IPS-18a (cell line): ENCODE data around the gene HLA-DPA1.

Experiments
- H3K27ac ChIP-seq: one replicate; pipeline ENCODE4 v1.5.1; 2013; ENCODE audit warnings: low read length
- H3K27me3 ChIP-seq: one replicate; pipeline ENCODE4 v1.6.1; 2013; ENCODE audit warnings: mild to moderate bottlenecking, low read length; ENCODE audit not compliant: control insufficient read depth, insufficient read depth
- H3K36me3 ChIP-seq: one replicate; pipeline ENCODE4 v1.6.1; 2013; ENCODE audit warnings: low read depth, low read length; ENCODE audit not compliant: control insufficient read depth
- H3K4me1 ChIP-seq: one replicate; pipeline ENCODE4 v1.6.1; 2013; ENCODE audit warnings: low read depth, low read length; ENCODE audit not compliant: control insufficient read depth
- H3K4me3 ChIP-seq: one replicate; pipeline ENCODE4 v1.5.1; 2013; ENCODE audit warnings: low read length
- H3K9ac ChIP-seq: one replicate; pipeline ENCODE4 v1.6.1; 2013; ENCODE audit warnings: mild to moderate bottlenecking, low read length, moderate library complexity
- H3K9me3 ChIP-seq: one replicate; pipeline ENCODE4 v1.6.1; 2013; ENCODE audit warnings: low read depth, low read length; ENCODE audit not compliant: control insufficient read depth

The HLA-DPA1 gene

DNA sequence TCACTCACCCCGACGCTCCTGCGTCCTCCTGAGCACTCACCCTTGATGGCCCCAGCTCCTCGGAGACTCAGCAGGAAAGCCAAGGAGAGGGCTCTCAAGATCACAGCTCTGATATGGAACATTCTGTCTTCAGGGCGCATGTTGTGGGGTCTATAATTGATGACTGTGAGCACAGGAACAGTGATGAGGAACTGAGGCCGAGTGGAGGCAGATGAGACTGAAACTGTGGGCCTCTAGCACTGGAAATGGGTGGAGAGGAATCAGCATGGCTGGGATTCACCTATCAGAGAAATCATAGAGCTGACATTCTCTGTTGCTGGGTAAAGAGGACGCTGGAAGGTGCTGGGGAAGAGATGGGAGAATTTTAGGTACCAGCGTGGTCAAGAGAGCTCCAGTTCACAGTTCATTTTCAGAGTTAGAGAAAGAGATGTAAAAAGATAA is at the start of gene HLA-DPA1:
Gene HLA-DPA1, minus strand, starts transcription at position 219 of the 441 bp plus-strand sequence.
- H3K36me3 ChIP-seq: no peaks in the 10 kb centered on the region
- no peaks in the 10 kb centered on the region for H3K4me1 ChIP-seq
- H3K27me3 ChIP-seq: no peaks in the 10 kb centered on the region
- no peaks in the 10 kb centered on the region for H3K9me3 ChIP-seq
- no peak within 1 kb of the TSS for H3K9ac ChIP-seq
- no peak within 1 kb of the TSS for H3K27ac ChIP-seq
- no peak within 1 kb of the TSS for H3K4me3 ChIP-seq

DNA sequence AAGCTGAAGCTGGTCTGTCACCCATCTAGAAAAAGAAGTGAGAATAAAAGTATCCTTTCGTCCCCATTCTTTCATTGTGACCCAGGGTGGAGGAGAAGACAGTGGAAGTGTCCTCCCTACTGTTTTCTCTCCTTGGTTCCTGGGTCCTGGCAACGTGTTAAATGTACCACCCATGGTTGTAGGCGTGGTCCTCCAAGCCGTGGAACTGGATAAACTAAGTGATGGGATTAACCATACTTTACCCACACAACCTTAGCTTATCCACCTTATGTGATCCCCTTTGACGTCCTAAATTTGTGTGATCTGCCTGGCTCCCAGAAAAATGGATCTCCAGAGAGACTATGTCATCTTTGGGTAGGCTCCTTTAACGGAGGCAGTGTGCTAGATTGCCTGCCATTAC is 49.7 kb upstream of the HLA-DPA1 start:
- H3K4me1 ChIP-seq: peaks cover 41% of the 10 kb centered on the region
- H3K27me3 ChIP-seq: no peaks in the 10 kb centered on the region
- no peak overlapping the region for H3K9ac ChIP-seq
- peaks cover 2% of the 10 kb centered on the region for H3K36me3 ChIP-seq
- H3K27ac ChIP-seq: no peak overlapping the region
- H3K4me3 ChIP-seq: peak overlapping the region; percentile 41
- no peaks in the 10 kb centered on the region for H3K9me3 ChIP-seq

DNA sequence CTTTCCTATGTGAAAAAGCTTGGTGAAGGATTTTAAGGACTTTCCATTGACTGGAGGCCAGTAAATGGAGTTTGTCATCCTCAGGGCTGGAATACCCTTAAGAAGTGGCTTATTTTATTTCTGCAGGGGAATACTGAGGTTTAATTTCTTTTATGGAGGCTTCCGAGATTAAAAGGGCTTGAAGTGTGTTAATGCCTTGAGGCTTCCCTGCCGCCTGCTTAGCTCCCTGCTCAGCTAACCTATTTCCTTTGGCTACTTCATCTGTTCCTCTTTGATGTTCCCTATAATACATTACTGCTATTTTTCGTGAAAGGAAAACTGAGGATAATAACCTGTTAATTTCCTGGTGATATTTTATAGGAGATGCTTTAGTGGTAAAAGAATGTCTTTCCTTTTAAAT is 46.6 kb upstream of the HLA-DPA1 start:
- H3K36me3 ChIP-seq: no peaks in the 10 kb centered on the region
- no peak overlapping the region for H3K27ac ChIP-seq

DNA sequence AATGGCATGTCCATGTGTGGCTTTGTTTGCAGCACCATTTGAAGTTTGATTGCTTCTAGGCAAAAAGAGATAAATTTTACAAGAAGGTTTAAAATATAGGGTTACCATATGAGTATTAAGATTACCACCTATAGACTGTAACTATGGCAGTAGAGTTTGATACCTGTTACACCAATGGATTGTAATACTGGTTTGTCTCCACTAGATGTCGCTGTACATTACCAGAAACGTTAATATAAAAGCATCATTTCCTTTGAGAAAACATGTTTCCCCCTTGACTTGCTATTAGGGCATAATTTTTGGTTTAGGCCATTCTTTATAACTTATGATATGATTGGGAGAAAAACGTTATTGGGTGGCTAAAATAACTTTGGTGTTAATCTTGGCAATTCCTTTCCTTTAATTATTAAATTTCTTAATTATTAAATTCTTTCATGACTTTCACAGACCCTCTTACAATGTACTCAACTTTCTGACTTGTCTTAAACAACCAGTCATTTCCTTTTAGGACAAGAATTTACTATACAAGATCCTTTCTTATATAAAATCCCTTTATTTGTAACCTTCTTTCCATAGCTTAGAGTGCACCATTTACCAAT is 45.2 kb upstream of the HLA-DPA1 start:
- H3K27ac ChIP-seq: peak overlapping the region; percentile 98
- no peaks in the 10 kb centered on the region for H3K27me3 ChIP-seq
- H3K9ac ChIP-seq: peak overlapping the region; percentile 98
- peak overlapping the region; percentile 88 for H3K4me3 ChIP-seq
- peaks cover 21% of the 10 kb centered on the region for H3K4me1 ChIP-seq
- no peaks in the 10 kb centered on the region for H3K9me3 ChIP-seq
- H3K36me3 ChIP-seq: no peaks in the 10 kb centered on the region

More for the DNA sequence above, 46.6 kb upstream of the HLA-DPA1 start:
- peak overlapping the region; percentile 13 for H3K9ac ChIP-seq
- no peaks in the 10 kb centered on the region for H3K27me3 ChIP-seq
- H3K4me3 ChIP-seq: peak overlapping the region; percentile 88
- H3K4me1 ChIP-seq: peaks cover 29% of the 10 kb centered on the region
- H3K9me3 ChIP-seq: no peaks in the 10 kb centered on the region

DNA sequence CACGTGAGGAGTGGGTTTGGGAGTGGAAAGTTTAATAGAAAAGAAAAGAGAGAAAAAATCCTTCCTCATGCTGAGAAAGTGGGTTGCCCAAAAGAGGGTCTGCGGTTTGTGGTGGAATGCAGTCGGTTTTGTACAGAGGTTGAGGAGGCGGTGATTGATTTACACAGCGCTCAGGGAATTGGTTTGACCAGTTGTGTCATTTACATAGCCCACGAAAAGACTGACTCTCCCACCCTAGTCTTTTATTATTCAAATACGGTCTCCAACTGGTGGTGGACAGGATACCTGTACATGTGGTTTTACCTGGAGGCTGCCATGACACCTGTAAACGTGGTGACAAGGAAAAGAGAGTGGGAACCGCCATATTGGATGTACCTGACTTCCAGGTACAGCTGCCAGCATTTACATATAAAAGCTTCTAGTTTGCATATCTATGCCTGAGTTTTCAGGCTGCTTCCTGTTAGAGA is 44.4 kb upstream of the HLA-DPA1 start:
- peak overlapping the region; percentile 88 for H3K4me3 ChIP-seq
- peak overlapping the region; percentile 98 for H3K27ac ChIP-seq
- no peaks in the 10 kb centered on the region for H3K9me3 ChIP-seq

DNA sequence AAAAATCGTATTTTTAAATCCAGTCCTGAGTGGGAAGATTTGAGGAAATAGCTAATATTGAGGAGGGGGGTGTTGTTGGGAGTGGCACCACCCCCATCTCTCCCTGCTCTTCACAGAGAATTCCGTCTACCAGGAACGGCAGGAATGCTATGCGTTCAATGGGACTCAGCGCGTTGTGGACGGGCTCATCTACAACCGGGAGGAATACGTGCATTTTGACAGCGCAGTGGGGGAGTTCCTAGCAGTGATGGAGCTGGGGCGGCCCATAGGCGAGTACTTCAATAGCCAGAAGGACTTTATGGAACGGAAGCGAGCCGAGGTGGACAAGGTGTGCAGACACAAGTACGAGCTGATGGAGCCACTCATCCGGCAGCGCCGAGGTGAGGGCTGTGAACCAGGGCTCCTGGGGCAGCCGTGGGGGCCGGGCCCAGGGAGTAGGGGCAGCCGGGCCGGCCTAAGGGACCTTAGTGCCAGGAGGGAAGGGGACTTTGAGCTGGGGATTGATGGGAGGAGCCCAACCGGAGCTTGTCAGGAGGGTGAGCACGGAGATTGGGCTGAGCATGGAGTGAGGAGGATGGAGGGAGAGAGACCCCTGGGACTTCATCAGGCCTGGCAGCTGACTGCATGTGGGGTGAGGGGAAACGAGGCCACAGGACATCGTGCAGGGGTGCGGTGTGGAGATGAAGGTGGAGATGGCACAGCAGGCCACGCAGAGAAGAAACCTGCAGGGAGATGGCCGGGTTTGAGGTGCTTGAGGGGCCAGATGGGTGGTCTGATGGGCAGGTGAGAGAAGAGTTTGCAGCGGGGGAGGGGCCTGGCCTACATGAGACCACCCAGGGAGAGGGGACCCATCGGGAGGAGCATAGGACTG is 43.6 kb upstream of the HLA-DPA1 start:
- peak overlapping the region; percentile 98 for H3K27ac ChIP-seq
- no peaks in the 10 kb centered on the region for H3K27me3 ChIP-seq
- H3K36me3 ChIP-seq: no peaks in the 10 kb centered on the region
- peaks cover 21% of the 10 kb centered on the region for H3K4me1 ChIP-seq
- peak overlapping the region; percentile 88 for H3K4me3 ChIP-seq
- H3K9me3 ChIP-seq: no peaks in the 10 kb centered on the region
- H3K9ac ChIP-seq: peak overlapping the region; percentile 98

More for the DNA sequence above, 44.4 kb upstream of the HLA-DPA1 start:
- Histone ChIP-seq H3K9ac (peak overlapping the region; percentile 98), H3K4me1 (peaks cover 21% of the 10 kb centered on the region), H3K36me3 (no peaks in the 10 kb centered on the region), H3K27me3 (no peaks in the 10 kb centered on the region)

DNA sequence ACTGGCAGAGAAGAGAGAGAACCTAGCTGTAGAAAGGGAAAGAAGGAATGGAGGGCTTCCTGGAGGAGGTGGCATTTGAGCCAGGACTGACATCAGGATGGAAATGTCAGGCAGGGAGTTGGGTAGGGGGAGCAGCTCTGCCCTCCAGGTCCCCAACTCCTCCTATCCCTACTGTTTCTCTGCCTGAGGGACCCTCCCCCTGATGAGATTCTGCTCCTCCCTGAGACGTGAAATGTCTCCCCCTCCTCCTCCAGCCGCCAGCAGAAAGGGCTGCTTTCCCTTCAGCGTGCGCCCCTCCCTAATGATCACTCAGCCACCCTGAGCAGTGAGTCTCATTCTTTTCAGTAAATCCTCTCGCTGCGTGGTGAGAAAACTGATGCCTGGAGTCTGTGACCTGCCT is 43.0 kb upstream of the HLA-DPA1 start:
- Histone ChIP-seq H3K36me3 (no peaks in the 10 kb centered on the region), H3K27ac (no peak overlapping the region), H3K27me3 (no peaks in the 10 kb centered on the region), H3K4me3 (peak overlapping the region; percentile 88), H3K4me1 (peaks cover 19% of the 10 kb centered on the region), H3K9me3 (no peaks in the 10 kb centered on the region), H3K9ac (peak overlapping the region; percentile 98)

DNA sequence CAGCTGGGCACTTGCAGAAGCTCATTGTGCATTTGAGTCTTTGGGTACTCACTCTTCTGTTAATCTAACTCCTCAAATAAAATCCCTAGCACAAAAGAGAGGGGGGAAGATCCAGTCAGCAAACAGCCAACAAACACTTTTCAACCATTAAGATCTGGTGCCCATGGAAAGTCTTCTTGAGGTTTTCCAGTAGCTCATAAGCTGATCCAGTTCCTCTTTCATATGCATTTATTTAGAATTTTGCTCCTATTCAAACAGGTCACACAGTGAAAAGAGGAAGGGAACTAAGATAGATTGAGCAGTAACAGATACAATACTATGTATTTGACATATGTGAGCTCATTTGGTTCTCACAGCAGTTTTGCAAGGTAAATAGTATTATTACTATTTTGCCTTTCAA is 41.0 kb upstream of the HLA-DPA1 start:
- H3K36me3 ChIP-seq: no peaks in the 10 kb centered on the region

DNA sequence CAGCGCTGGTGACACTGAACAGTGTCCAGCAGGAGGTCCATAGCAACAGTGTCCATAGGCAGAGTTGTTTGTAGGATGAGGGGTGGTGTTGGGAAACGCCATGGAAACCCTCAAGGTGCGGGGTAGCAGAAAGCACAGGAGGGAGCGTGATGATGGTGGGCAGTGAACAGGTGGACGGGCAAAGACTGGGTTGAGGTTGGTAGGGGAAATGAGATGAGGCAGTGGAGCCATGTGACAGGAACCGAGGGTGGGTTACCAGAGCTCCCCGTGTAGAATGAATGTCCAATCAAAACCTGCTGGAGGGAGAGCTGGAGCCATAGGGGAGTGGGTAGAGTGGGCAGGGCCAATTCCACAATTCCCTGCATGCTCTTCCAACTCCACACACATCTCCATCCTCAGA is 40.3 kb upstream of the HLA-DPA1 start:
- H3K9ac ChIP-seq: no peak overlapping the region
- no peak overlapping the region for H3K27ac ChIP-seq
- H3K4me3 ChIP-seq: no peak overlapping the region
- no peaks in the 10 kb centered on the region for H3K9me3 ChIP-seq
- H3K27me3 ChIP-seq: no peaks in the 10 kb centered on the region
- no peaks in the 10 kb centered on the region for H3K36me3 ChIP-seq
- no peaks in the 10 kb centered on the region for H3K4me1 ChIP-seq

More for the DNA sequence above, 41.0 kb upstream of the HLA-DPA1 start:
- Histone ChIP-seq H3K9ac (no peak overlapping the region), H3K9me3 (no peaks in the 10 kb centered on the region), H3K27ac (no peak overlapping the region), H3K4me3 (no peak overlapping the region), H3K27me3 (no peaks in the 10 kb centered on the region), H3K4me1 (peaks cover 6% of the 10 kb centered on the region)

DNA sequence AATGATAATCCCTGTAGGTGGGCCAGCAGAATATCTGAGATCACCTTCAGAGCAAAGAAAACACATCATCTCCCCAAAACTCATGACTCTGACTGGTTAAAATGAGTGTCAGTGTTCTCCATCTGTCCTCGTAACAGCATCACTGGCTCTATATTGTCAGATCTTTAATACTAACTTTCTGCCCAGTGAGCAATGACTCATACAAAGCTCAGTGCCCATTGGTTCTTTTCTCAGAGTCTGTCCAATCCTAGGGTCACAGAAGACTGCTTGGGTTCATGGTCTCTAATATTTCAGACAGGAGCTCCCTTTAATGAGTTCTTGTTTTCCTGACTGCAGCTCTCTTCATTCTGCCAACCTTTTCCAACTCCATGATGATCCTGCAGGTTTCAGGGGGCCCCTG is 38.7 kb upstream of the HLA-DPA1 start:
- no peaks in the 10 kb centered on the region for H3K9me3 ChIP-seq
- H3K4me1 ChIP-seq: no peaks in the 10 kb centered on the region
- no peak overlapping the region for H3K4me3 ChIP-seq
- no peaks in the 10 kb centered on the region for H3K36me3 ChIP-seq
- H3K27me3 ChIP-seq: no peaks in the 10 kb centered on the region
- H3K27ac ChIP-seq: no peak overlapping the region
- no peak overlapping the region for H3K9ac ChIP-seq

DNA sequence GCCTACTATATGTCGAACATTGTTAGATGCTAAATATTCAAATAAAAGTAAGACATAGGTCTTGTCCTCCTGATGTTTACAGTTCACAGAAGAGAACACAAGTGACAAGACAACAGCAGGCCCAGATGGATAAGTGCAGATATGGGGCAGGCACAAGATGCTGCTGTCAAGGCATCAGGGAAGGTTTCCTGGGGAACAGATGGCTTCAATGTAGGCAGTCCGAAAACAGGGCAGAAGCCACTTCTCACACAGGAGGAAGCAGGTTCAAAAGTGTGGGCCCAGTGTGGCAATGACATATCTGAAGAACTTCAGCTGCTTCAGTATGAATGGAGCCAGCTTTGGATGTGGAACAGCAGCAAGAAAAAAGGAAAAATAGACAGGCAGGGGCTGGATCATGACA is 34.9 kb upstream of the HLA-DPA1 start:
- no peak overlapping the region for H3K27ac ChIP-seq
- no peaks in the 10 kb centered on the region for H3K4me1 ChIP-seq
- H3K27me3 ChIP-seq: no peaks in the 10 kb centered on the region
- no peaks in the 10 kb centered on the region for H3K36me3 ChIP-seq
- H3K9me3 ChIP-seq: no peaks in the 10 kb centered on the region
- H3K4me3 ChIP-seq: no peak overlapping the region
- H3K9ac ChIP-seq: no peak overlapping the region
